GM19025 (cell line): ENCODE data around the gene ADGRG7.
"Not testable (repeated sequence)": the region's sequence is repeated elsewhere in the genome, so short reads cannot be mapped to it uniquely, and the experiment has no call there.

Experiments used
- ATAC-seq: cut with Tn5 transposase; IDR thresholded peaks from one replicate; pipeline ENCODE4 v1.9.1; 2021; ENCODE audit warnings: mild to moderate bottlenecking, low read depth, moderate library complexity; ENCODE audit not compliant: unreplicated experiment

Gene ADGRG7

GRCh38 chr3:100609305-100609704 is at the start of gene ADGRG7:
Gene ADGRG7 (plus strand): TSS chr3:100609601. CDS start chr3:100609857, 256 bp downstream.
- ATAC-seq = no peak

- no peak for ATAC-seq
Measured at GRCh38 chr3:100560426-100560825, 49.0 kb upstream of the ADGRG7 start.

DNA sequence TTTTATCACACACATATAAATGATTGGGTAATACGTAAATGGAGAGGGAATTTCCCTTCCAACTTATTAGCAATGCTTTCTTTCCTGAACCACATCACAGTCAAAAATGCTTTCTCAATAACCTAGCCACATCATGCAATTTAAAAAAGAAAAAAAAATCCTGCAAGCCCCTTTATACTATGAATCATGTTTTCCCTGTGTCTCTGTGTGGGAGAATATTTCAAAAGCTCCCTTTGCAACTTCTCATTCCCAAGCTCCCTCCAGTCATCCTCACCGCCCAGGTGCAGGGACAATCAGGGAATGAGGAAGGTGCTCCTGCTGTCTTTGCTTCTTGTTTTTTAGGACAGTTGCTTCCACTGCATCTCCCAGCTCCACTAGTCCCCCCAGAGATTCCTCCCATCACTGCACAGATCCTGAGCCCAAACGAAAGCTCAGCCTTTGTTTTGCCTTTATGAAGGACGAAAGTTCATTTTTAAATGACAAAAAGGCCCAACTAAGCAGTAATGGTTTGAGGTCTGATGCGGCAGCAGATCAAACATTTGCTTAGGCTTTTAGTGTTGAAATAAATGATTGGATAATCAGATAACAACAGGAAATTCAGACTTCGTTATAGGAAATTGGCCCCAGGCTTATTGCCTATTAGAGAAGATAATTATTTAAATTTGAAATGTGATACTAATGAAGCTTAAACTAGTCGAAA is 47.8 kb upstream of the ADGRG7 start:
- no peak for ATAC-seq

GRCh38 chr3:100562224-100562857 is 47.1 kb upstream of the ADGRG7 start:
- ATAC-seq = no peak

GRCh38 chr3:100563228-100563627 is 46.2 kb upstream of the ADGRG7 start:
- no peak for ATAC-seq

GRCh38 chr3:100563652-100564211 is 45.7 kb upstream of the ADGRG7 start:
- ATAC-seq = no peak

DNA sequence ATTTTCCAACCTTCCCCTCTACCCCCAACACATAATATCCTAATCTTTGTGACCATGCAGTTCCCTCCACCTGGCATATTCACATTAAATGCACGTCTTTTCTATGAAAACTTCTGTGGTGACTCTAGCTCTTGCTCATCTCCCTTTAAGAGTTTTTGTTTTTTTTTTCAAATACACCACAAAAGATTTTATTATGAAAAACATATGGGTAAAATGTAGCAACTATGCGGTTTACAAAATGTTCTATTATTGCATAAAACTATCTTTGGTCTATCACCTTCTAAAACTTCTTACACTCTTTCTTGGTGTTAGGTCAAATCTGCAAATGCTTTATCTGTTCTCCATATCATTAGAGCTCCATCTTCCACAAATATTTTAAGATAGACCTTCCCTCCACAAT is 38.6 kb upstream of the ADGRG7 start:
- no peak for ATAC-seq

- no peak for ATAC-seq
Measured at GRCh38 chr3:100574536-100574935, 34.9 kb upstream of the ADGRG7 start.

DNA sequence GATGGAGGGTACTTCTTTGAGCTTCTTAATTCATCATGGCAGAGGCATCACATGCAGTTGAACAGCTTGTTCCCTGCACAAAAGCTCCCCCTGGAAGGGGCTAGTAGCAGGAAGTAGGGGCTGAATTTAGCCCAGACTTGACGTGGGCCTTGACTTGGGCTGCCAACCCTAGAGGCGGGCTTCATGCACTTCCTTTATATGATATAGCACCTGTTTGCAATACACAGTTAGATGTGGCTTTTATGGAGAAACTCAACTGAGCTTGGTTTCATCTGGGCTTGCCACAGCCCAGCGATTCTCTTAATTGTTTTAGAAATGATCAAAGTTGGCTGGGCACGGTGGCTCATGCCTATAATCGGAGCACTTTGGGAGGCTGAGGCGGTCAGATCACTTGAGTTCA is 33.7 kb upstream of the ADGRG7 start:
- ATAC-seq = no peak

DNA sequence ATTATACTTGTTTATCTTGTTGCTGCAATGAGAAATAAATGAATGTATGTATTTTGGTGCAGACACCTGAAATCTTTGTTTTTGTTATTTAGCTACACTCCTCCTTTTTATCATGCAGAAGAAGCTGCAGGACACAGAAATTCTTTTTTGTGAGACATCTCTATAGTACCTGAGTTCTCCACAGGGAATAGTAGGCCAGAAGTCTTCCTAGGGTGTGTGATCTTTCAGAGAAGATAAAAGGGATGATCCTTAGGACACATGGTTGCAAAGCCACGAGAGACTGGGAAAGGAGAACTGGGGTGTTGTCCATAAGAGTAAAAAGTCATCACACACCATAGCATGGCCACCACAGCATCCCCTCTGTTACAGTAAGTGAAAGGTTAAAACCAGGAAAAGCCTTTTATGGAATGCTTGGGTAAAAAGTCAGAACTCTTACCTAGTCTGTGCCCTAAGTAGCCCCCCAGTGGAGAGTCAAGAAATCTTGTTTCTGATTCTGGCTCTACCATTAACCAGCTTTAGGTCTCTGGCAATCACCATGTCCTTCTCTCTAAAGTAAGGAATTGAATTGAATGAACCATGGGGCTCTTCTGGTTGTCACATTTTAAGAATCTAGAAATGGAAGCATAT is 31.9 kb upstream of the ADGRG7 start:
- no peak for ATAC-seq

- no peak for ATAC-seq
Measured at GRCh38 chr3:100578646-100579045, 30.8 kb upstream of the ADGRG7 start.

DNA sequence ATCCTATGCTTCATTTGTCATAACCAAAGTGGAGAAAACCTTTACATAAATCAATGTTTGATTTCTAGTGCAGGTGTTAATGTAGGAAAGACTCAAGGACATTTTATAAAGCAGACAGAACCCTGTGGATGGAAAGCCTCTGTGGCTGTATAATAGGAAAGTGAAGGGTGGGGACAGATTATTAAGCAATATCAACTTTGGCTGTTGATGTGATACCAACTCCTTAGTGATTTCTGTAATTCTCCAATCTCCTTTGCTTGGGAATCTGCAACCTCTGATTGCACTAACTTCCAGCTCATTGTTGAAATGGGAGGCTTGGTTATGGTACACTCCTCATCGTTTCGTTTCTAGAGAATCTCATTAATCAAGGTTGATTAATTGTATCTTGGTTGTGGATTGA is 29.3 kb upstream of the ADGRG7 start:
- no peak for ATAC-seq

- no peak for ATAC-seq
Measured at GRCh38 chr3:100581650-100582049, 27.8 kb upstream of the ADGRG7 start.

GRCh38 chr3:100582157-100582556 is 27.2 kb upstream of the ADGRG7 start:
- ATAC-seq = not testable (repeated sequence)

GRCh38 chr3:100584101-100584660 is 25.2 kb upstream of the ADGRG7 start:
- ATAC-seq = no peak

- ATAC-seq = no peak
Measured at GRCh38 chr3:100586832-100587231, 22.6 kb upstream of the ADGRG7 start.

GRCh38 chr3:100588251-100588650 is 21.1 kb upstream of the ADGRG7 start:
- ATAC-seq = no peak

DNA sequence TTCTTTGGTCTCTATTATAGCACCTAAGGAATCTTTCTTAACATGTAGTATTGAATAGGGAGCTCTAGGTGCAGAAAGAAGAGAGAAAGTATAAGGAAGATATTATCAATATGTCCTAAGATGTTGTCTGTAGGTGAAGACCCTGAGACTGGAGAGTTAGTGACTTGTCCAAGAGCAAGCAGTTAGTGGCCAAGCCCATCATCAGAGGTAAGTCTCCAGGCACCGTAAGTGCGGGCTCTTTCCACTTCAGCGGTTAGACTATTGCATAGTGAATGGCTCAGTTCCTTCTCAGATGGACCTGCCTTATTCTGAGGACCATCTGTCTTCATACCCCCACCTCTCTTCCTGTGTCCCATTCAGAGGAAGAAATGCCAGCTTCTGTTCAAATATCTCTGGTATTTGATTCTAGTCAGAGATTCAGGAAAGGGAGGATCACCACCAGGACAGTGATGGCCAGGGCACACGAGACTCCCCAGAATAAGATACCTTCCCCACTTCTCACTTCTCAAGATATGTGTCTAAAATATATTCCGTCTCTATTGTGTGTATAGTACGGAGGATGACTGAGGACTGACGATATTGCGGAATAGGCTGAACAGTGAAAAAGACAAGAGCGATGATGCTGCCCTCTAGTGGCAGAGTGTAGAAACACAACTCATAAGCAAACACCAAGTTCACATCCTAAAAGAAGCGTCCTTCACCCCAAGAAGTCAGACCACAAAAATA is 19.1 kb upstream of the ADGRG7 start:
- peak; percentile 70 for ATAC-seq

DNA sequence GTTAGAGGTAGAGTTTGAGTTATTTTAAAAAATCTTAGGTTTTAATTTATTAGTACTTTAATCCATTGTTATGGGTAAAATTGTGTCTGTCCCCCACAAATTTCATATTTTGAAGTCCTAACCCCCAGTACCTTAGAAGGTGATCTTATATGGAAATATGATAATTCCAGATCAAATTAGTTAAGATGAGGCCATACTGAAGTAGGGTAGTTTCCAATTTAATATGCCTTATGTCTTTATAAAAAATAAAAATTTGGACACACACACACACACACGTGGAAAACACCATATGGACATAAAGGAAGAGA is 18.6 kb upstream of the ADGRG7 start:
- no peak for ATAC-seq

DNA sequence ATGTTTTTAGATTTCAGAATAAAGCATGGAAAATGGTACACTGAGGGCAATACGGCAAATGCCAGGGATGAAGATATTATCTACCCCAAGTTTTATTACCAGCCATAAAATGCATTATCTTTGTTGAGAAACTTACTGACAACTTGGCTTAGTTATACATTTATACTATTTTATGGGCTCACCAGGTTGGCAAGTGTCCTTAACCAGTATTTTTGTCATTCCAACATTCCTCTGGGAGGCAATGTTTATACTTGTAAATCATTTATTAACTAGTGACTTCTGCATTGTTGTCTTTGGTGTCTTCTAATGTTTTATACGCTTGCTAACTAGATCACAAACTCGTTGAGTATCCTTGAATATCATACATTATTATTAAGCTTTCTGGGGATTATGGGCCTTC is 18.0 kb upstream of the ADGRG7 start:
- ATAC-seq = no peak
